ENCODE results near the gene RAB11FIP4. TPM values are rescaled to one million over a fixed set of nuclear protein-coding genes. Genes with fewer than 3 reads are reported as not detected.

RAB11FIP4 gene
- total and polyA plus RNA-seq, 10 of the 15 experiments (the other 5 are each of a cell fraction or from before 2014, with no cell fraction given) = 1.4 to 27.0 (median 17.6) TPM

DNA sequence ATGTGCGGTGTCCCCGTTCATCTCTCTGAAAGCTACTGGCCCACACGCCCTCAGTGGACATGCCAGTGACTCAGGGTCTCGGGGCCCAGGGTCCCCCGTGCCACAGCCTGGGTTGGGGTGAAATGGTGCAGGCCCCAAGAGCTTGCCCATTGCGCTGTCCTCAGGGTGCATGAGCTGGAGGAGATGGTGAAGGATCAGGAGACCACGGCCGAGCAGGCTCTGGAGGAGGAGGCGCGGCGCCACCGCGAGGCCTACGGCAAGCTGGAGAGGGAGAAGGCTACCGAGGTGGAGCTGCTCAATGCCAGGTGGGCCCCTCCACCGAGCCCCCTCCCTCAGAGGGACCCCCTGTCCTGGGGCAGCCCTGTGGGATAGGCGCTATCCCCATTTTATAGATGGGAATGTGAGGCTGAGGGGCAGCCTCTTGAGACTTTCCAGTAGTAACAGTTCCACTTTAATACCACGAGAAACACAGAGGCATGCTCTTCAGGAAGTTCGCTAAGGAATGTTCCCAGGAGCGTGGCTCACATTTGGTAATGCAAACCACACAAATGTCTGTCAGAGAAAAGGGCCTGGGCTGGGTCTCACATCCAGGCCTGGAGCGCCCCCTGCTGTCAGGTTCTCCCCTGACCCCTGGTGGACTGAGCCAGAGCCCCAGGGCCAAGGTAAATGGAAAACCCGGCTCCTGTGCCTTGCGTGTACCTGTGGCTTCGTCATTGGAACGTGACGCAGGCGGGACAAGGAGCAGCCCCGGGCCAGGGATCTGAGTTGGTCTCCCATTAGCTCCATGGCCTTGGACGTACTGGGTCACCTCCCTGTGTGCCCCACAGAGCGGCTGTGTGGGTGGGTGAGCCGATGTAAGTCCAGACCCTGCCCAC, 133.7 kb downstream of the RAB11FIP4 start:
- SMC1A ChIA-PET (ENCODE audit: uncharacterized antibody, unreplicated experiment) = interaction anchor here (1.1 to 10.1 kb wide), 7 partner anchors 10 to 317 kb away, joined by 3 to 81 read pairs (median 7); no protein-coding TSS in a partner anchor
- POLR2A ChIA-PET = no interaction called here
- 0 out of 2 replicates have a peak, but pooled peaks have one; percentile 19 for TF ChIP-seq IKZF1 (conservative IDR thresholded peaks at IDR 0.05)
- TF ChIP-seq TCF3 (IDR thresholded peaks at IDR 0.05; ENCODE audit: borderline replicate concordance, insufficient read depth, low read depth, low read length) = no peak
- TF ChIP-seq SMC3 (IDR thresholded peaks at IDR 0.05; ENCODE audit: borderline replicate concordance, low read length) = peak; percentile 99
- TF ChIP-seq, protein P1, sequence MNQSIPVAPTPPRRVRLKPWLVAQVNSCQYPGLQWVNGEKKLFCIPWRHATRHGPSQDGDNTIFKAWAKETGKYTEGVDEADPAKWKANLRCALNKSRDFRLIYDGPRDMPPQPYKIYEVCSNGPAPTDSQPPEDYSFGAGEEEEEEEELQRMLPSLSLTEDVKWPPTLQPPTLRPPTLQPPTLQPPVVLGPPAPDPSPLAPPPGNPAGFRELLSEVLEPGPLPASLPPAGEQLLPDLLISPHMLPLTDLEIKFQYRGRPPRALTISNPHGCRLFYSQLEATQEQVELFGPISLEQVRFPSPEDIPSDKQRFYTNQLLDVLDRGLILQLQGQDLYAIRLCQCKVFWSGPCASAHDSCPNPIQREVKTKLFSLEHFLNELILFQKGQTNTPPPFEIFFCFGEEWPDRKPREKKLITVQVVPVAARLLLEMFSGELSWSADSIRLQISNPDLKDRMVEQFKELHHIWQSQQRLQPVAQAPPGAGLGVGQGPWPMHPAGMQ (IDR thresholded peaks at IDR 0.05; ENCODE audit: borderline replicate concordance) = no peak
- TF ChIP-seq RUNX3 (IDR thresholded peaks at IDR 0.05; ENCODE audit: low read length) = peak; percentile 58
- TF ChIP-seq POLR2A (IDR thresholded peaks at IDR 0.05; ENCODE audit: low read depth, low read length) = peak; percentile 44; the same call in 1 of the 2 replicates
- TF ChIP-seq CBFB (IDR thresholded peaks at IDR 0.05; ENCODE audit: low read depth) = peak; percentile 41; the same call in 1 of the 2 replicates
- TF ChIP-seq, protein P2, sequence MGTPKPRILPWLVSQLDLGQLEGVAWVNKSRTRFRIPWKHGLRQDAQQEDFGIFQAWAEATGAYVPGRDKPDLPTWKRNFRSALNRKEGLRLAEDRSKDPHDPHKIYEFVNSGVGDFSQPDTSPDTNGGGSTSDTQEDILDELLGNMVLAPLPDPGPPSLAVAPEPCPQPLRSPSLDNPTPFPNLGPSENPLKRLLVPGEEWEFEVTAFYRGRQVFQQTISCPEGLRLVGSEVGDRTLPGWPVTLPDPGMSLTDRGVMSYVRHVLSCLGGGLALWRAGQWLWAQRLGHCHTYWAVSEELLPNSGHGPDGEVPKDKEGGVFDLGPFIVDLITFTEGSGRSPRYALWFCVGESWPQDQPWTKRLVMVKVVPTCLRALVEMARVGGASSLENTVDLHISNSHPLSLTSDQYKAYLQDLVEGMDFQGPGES (IDR thresholded peaks at IDR 0.05) = no peak
- no peak for TF ChIP-seq NFYB (IDR thresholded peaks at IDR 0.05; ENCODE audit: insufficient read depth, low read depth, low read length)
- no peak for TF ChIP-seq HDAC6 (IDR thresholded peaks at IDR 0.05; ENCODE audit: unreplicated experiment)
- no peak for TF ChIP-seq GABPA (IDR thresholded peaks at IDR 0.05; ENCODE audit: low read depth)
- peak; percentile 98 for TF ChIP-seq RAD21 (IDR thresholded peaks at IDR 0.05; ENCODE audit: insufficient read depth, low read depth, low read length)
- TF ChIP-seq POLR2AphosphoS2 (IDR thresholded peaks at IDR 0.05; ENCODE audit: low read depth, low read length) = no peak
- peak; percentile 67; the same call in 1 of the 2 replicates for TF ChIP-seq HDGF (IDR thresholded peaks at IDR 0.05)
- no peak for TF ChIP-seq CHD2 (IDR thresholded peaks at IDR 0.05; ENCODE audit: borderline replicate concordance, low read depth, low read length)
- TF ChIP-seq, protein P3, sequence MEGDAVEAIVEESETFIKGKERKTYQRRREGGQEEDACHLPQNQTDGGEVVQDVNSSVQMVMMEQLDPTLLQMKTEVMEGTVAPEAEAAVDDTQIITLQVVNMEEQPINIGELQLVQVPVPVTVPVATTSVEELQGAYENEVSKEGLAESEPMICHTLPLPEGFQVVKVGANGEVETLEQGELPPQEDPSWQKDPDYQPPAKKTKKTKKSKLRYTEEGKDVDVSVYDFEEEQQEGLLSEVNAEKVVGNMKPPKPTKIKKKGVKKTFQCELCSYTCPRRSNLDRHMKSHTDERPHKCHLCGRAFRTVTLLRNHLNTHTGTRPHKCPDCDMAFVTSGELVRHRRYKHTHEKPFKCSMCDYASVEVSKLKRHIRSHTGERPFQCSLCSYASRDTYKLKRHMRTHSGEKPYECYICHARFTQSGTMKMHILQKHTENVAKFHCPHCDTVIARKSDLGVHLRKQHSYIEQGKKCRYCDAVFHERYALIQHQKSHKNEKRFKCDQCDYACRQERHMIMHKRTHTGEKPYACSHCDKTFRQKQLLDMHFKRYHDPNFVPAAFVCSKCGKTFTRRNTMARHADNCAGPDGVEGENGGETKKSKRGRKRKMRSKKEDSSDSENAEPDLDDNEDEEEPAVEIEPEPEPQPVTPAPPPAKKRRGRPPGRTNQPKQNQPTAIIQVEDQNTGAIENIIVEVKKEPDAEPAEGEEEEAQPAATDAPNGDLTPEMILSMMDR (IDR thresholded peaks at IDR 0.05 in 2 of 3, conservative IDR thresholded peaks at IDR 0.05 in 1 of 3; ENCODE audit: control insufficient read depth in 2 of 3, extremely low read depth in 1 of 3, insufficient read depth in 1 of 3, low read depth in 3 of 3, low read length in 3 of 3) = peak; percentile 90 to 97 (median 95); a peak in 5 of 6 replicates
- no peak for TF ChIP-seq LARP7 (IDR thresholded peaks at IDR 0.05)
- 0 out of 2 replicates have a peak, but pooled peaks have one; percentile 41 for TF ChIP-seq STAT1 (conservative IDR thresholded peaks at IDR 0.05)
- TF ChIP-seq ZNF274 (IDR thresholded peaks at IDR 0.05; ENCODE audit: insufficient read depth, insufficient read length) = no peak
- TF ChIP-seq IKZF2 (IDR thresholded peaks at IDR 0.05) = no peak

More for the DNA sequence above, 133.7 kb downstream of the RAB11FIP4 start:
- ATAC-seq (peak; percentile 98), DNase-seq (ENCODE audit: low read depth, low spot score) (no peak), FAIRE-seq (peak; percentile 88)
- RAD21 ChIA-PET (ENCODE audit: unreplicated experiment) = interaction anchor here (0.8 to 6.7 kb wide), 9 partner anchors 10 to 317 kb away, joined by 3 to 64 read pairs (median 4); no protein-coding TSS in a partner anchor
- no peak overlapping the region for H3K4me2 ChIP-seq (ENCODE audit: control insufficient read depth, insufficient read depth)
- in situ Hi-C loops (cut with MboI) = loop anchor here (5.0 kb wide), 2 partner anchors 83 to 138 kb away; no protein-coding TSS in a partner anchor
- no peak overlapping the region for H2AFZ ChIP-seq (ENCODE audit: control insufficient read depth, low read depth, low read length)
- H3K27ac ChIP-seq (ENCODE audit: control insufficient read depth, insufficient read depth) = no peak overlapping the region
- H3K79me2 ChIP-seq (ENCODE audit: control insufficient read depth, insufficient read depth, low read length) = no peaks in the 10 kb centered on the region
- no peaks in the 10 kb centered on the region for H4K20me1 ChIP-seq (ENCODE audit: control insufficient read depth, insufficient read depth)
- no peaks in the 10 kb centered on the region; the same call in 1 of the 2 replicates for H3K4me1 ChIP-seq (ENCODE audit: control insufficient read depth, insufficient read depth, low read length)
- no peaks in the 10 kb centered on the region; the same call in 2 of the 3 replicates for H3K9me3 ChIP-seq (replicated peaks; ENCODE audit: control insufficient read depth, insufficient read depth, low read length)
- CTCF ChIA-PET = interaction anchor here (0.6 to 5.9 kb wide), 20 partner anchors 10 to 317 kb away, joined by 3 to 95 read pairs (median 4); no protein-coding TSS in a partner anchor
- no peaks in the 10 kb centered on the region for H3K27me3 ChIP-seq (replicated peaks in 1 of 2; ENCODE audit: control insufficient read depth in 2 of 2, insufficient read depth in 2 of 2, low read length in 1 of 2)
- H3K36me3 ChIP-seq (ENCODE audit: control insufficient read depth in 2 of 2, insufficient read depth in 2 of 2, low read length in 1 of 2) = peaks cover 10 to 27% of the 10 kb centered on the region in 2 experiments
- 46% methylated on average over 31 of the region's 31 CpGs for WGBS (ENCODE audit: insufficient coverage, insufficient replicate concordance, low lambda C conversion rate, missing lambda C conversion rate)
- no TSS peak for BruUV-seq (replicated peaks)
- intact Hi-C loops (cut with micrococcal nuclease; ENCODE audit: unreplicated experiment) = loop anchor here (1.0 kb wide), 2 partner anchors 88 to 136 kb away; no protein-coding TSS in a partner anchor
- no peak overlapping the region for H3K4me3 ChIP-seq
- no peak overlapping the region for H3K9ac ChIP-seq (ENCODE audit: control insufficient read depth, insufficient read depth, low read length)
